Progenitor cell of endocrine pancreas (in vitro differentiated cells): Measurements from ENCODE around the gene DHRS2. TPM values are rescaled to one million over a fixed set of nuclear protein-coding genes. Genes with fewer than 3 reads are reported as not detected.

ENCODE experiments used
- DNase-seq: peaks from one replicate; pipeline ENCODE4 v3.0.0; 2021; ENCODE audit warnings: low spot score; ENCODE audit not compliant: unreplicated experiment
- H3K27ac Mint-ChIP-seq: 2 replicates; pipeline ENCODE4 v1.8.0; 2021; ENCODE audit warnings: mild to moderate bottlenecking, moderate library complexity, mixed read lengths
- H3K27me3 Mint-ChIP-seq: 2 replicates; pipeline ENCODE4 v1.8.0; 2021; ENCODE audit warnings: mixed read lengths
- H3K36me3 Mint-ChIP-seq: 2 replicates; pipeline ENCODE4 v1.8.0; 2022; ENCODE audit warnings: mixed read lengths; ENCODE audit not compliant: insufficient read depth
- H3K4me1 Mint-ChIP-seq: 2 replicates; pipeline ENCODE4 v1.8.0; 2021; ENCODE audit warnings: low read depth, mixed read lengths
- H3K4me3 Mint-ChIP-seq: 2 replicates; pipeline ENCODE4 v1.8.0; 2021; ENCODE audit warnings: low read depth, mild to moderate bottlenecking, moderate library complexity, mixed read lengths
- H3K9me3 Mint-ChIP-seq: 2 replicates; pipeline ENCODE4 v1.8.0; 2021; ENCODE audit warnings: low read depth, mixed read lengths
- CTCF ChIP-seq: fragments of 200-600 bp; sonication (generic); IDR thresholded peaks from one replicate; pipeline ENCODE4 v1.5.0; 2021; ENCODE audit warnings: antibody characterized with exemption, mild to moderate bottlenecking; ENCODE audit not compliant: unreplicated experiment
- total RNA-seq: library from RNA; stranded (reverse); gene quantifications from 2 replicates; pipeline ENCODE4 v1.2.1, GENCODE V29; 2021

Gene DHRS2
- total RNA-seq, 1 donor from 2014 or later = 0.77 TPM

- TF ChIP-seq CTCF = no peak
- Mint-ChIP-seq H3K4me1 (peaks cover 30% of the 10 kb centered on the region), H3K27me3 (peaks cover 34% of the 10 kb centered on the region), H3K27ac (peak overlapping the region; percentile 82), H3K9me3 (peaks cover 10% of the 10 kb centered on the region), H3K36me3 (no peaks in the 10 kb centered on the region), H3K4me3 (no peak overlapping the region)
- DNase-seq = no peak
Observed at GRCh38 chr14:23613242-23614070, 22.7 kb upstream of the DHRS2 start.

GRCh38 chr14:23614395-23614828 lies 21.8 kb upstream of the DHRS2 start:
- H3K27ac Mint-ChIP-seq = peak overlapping the region; percentile 82
- DNase-seq = no peak
- H3K36me3 Mint-ChIP-seq = no peaks in the 10 kb centered on the region
- H3K4me3 Mint-ChIP-seq = no peak overlapping the region
- H3K27me3 Mint-ChIP-seq = peaks cover 31% of the 10 kb centered on the region
- no peak for TF ChIP-seq CTCF
- H3K4me1 Mint-ChIP-seq = peaks cover 30% of the 10 kb centered on the region
- H3K9me3 Mint-ChIP-seq = peaks cover 5% of the 10 kb centered on the region

GRCh38 chr14:23615856-23616255 lies 20.3 kb upstream of the DHRS2 start:
- peaks cover 30% of the 10 kb centered on the region for H3K4me1 Mint-ChIP-seq
- no peaks in the 10 kb centered on the region for H3K9me3 Mint-ChIP-seq
- H3K27ac Mint-ChIP-seq = no peak overlapping the region
- no peaks in the 10 kb centered on the region for H3K36me3 Mint-ChIP-seq
- no peak for TF ChIP-seq CTCF
- DNase-seq = no peak
- peaks cover 32% of the 10 kb centered on the region for H3K27me3 Mint-ChIP-seq
- no peak overlapping the region for H3K4me3 Mint-ChIP-seq

GRCh38 chr14:23617539-23617938 lies 18.6 kb upstream of the DHRS2 start:
- peaks cover 29% of the 10 kb centered on the region for H3K27me3 Mint-ChIP-seq
- H3K4me3 Mint-ChIP-seq = no peak overlapping the region

More at GRCh38 chr14:23617539-23617938, 18.6 kb upstream of the DHRS2 start:
- no peak for TF ChIP-seq CTCF
- no peak overlapping the region for H3K27ac Mint-ChIP-seq
- H3K9me3 Mint-ChIP-seq = peaks cover 3% of the 10 kb centered on the region
- peaks cover 20% of the 10 kb centered on the region for H3K4me1 Mint-ChIP-seq
- no peak for DNase-seq
- no peaks in the 10 kb centered on the region for H3K36me3 Mint-ChIP-seq
